Mucosa of descending colon (tissue), 3 donors: ENCODE data around the gene TNRC6A. TPM values are rescaled to one million over a fixed set of nuclear protein-coding genes. Genes with fewer than 3 reads are reported as not detected.

Experiments used
- ATAC-seq: fragments of 200-7000 bp; cut with Tn5 transposase; one replicate; pipeline ENCODE4 v1.9.1; 2020; ENCODE audit warnings: mild to moderate bottlenecking, moderate library complexity
- DNase-seq, 3 donors: peaks; one replicate each; pipeline ENCODE4 v3.0.0-alpha.2; 2020
- H3K36me3 ChIP-seq: fragments of 200-600 bp; one replicate; pipeline ENCODE4 v1.8.0; 2021; ENCODE audit warnings: low read depth, mild to moderate bottlenecking
- H3K4me1 ChIP-seq: fragments of 200-600 bp; one replicate; pipeline ENCODE4 v1.8.0; 2021; ENCODE audit warnings: low read depth, mild to moderate bottlenecking
- H3K4me3 ChIP-seq: fragments of 200-600 bp; one replicate; pipeline ENCODE4 v1.8.0; 2021; ENCODE audit warnings: mild to moderate bottlenecking
- H3K9me3 ChIP-seq: fragments of 200-600 bp; one replicate; pipeline ENCODE4 v1.8.0; 2021; ENCODE audit warnings: mild to moderate bottlenecking
- CTCF ChIP-seq: fragments of 200-600 bp; IDR thresholded peaks from one replicate; pipeline ENCODE4 v1.8.0; 2022; ENCODE audit warnings: antibody characterized with exemption, mild to moderate bottlenecking
- intact Hi-C, 2 donors: fragments of 100-400 bp; cut with DNase I in 1 of 2; cut with micrococcal nuclease in 1 of 2; formaldehyde crosslinking; loops; one replicate each; pipeline versions ENCODE4 v1.11.0 to v1.11.1; 2022; cut with DNase I, micrococcal nuclease
- total RNA-seq, 3 donors: library from RNA; stranded (reverse); fragmentation: NEBNext Ultra II Directional in 2 of 3; extraction: Animal tissue kit (Norgen Biotek cat#: 25700) in 2 of 3; gene quantifications; one replicate each; pipeline versions ENCODE4 v1.2.1 to v1.2.4, GENCODE V29; 2021 to 2023
- donor health status: DM: no; HTN: no; CAD: no; lungs with moderate emphysema.
- donor health status: DM: no; HTN: no; CAD: no.
- donor health status: DM: no; HTN: yes; CAD: no.

Gene TNRC6A
- total RNA-seq, 3 donors from 2014 or later, result 40.5 to 83.7 (median 47.8) TPM

DNA sequence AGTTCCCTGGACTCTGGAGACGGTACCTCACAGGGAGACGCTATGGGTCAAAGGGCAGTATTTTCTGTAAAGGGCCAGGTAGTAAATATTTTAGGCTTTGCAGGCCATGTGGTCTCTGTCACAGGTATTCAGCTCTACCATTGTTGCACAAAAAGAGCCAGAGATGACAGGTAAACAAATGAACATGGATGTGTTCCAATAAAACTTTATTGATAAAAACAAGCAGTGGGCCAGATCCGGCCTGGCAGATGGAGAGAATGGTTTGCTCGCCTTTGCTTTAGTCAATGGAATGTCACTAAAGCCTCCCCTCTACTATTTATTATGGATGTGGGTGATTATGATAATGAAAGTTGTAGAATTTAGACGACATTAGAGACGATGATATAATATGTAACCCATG is 107.4 kb downstream of the TNRC6A start:
- ATAC-seq (no peak), DNase-seq (no peak)
- intact Hi-C loops, result loop anchor here in 1 of 2 donors (10.0 kb wide), 1 partner anchor 208 kb away; no protein-coding TSS in a partner anchor
- no peak overlapping the region for H3K4me3 ChIP-seq
- no peaks in the 10 kb centered on the region for H3K9me3 ChIP-seq
- H3K4me1 ChIP-seq, result peaks cover 4% of the 10 kb centered on the region
- H3K36me3 ChIP-seq, result no peaks in the 10 kb centered on the region
- no peak for TF ChIP-seq CTCF

GRCh38 chr16:24837969-24838368 is 108.5 kb downstream of the TNRC6A start:
- no peak for TF ChIP-seq CTCF
- Histone ChIP-seq H3K36me3 (no peaks in the 10 kb centered on the region), H3K9me3 (no peaks in the 10 kb centered on the region), H3K4me3 (no peak overlapping the region), H3K4me1 (peaks cover 4% of the 10 kb centered on the region)
- intact Hi-C loops, result loop anchor here in 1 of 2 donors (10.0 kb wide), 1 partner anchor 207 kb away; no protein-coding TSS in a partner anchor
- peak; percentile 59 for ATAC-seq
- DNase-seq, result no peak

- ATAC-seq (peak; percentile 67), DNase-seq (peak in 1 of 3 donors; percentile 16)
- no peak for TF ChIP-seq CTCF
- H3K4me3 ChIP-seq, result no peak overlapping the region
- H3K4me1 ChIP-seq, result peaks cover 4% of the 10 kb centered on the region
- intact Hi-C loops, result loop anchor here in 1 of 2 donors (10.0 kb wide), 1 partner anchor 206 kb away; no protein-coding TSS in a partner anchor
- H3K9me3 ChIP-seq, result no peaks in the 10 kb centered on the region
- H3K36me3 ChIP-seq, result no peaks in the 10 kb centered on the region
These were observed 109.3 kb downstream of the TNRC6A start for GRCh38 chr16:24838554-24839266.

DNA sequence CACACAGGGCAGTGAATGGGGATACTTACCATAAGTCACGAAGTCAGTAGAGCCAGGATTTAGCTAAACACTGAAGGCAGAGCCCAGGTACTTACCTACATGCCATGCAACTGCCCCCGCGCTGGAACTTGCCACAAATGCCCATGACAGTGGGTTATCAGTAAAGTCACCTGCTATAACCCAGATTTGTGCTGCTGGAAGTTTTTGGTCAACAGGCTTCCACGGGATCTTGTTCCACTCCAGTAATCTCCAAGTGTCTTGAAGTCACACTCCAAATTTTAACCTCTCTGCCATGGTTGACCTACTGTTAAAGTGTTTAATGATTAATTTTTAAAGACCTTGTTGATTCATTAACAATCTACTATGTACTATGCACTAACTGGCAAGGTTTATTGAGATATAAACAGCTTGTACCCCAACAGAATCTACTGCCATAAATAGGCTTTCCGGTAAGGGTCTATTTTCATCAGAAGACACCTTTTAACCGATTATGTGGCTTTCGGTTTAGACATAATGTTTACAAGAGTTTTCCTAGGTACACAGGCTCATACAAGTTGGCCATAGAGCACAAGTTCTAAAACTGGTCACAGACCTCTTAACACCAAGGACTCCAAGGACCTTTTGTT is 110.0 kb downstream of the TNRC6A start:
- no peak for DNase-seq
- H3K36me3 ChIP-seq, result no peaks in the 10 kb centered on the region
- ATAC-seq, result no peak
- no peaks in the 10 kb centered on the region for H3K9me3 ChIP-seq
- H3K4me1 ChIP-seq, result no peaks in the 10 kb centered on the region
- intact Hi-C loops, result loop anchor here in 1 of 2 donors (10.0 kb wide), 1 partner anchor 205 kb away; no protein-coding TSS in a partner anchor
- no peak for TF ChIP-seq CTCF
- H3K4me3 ChIP-seq, result no peak overlapping the region

GRCh38 chr16:24841291-24841690 is 111.8 kb downstream of the TNRC6A start:
- intact Hi-C loops, result no loop called here
- ATAC-seq (no peak), DNase-seq (no peak)
- Histone ChIP-seq H3K9me3 (no peaks in the 10 kb centered on the region), H3K4me1 (no peaks in the 10 kb centered on the region), H3K36me3 (no peaks in the 10 kb centered on the region), H3K4me3 (no peak overlapping the region)
- TF ChIP-seq CTCF, result no peak
